ENCODE results near the gene MAP3K12.

The MAP3K12 gene

DNA sequence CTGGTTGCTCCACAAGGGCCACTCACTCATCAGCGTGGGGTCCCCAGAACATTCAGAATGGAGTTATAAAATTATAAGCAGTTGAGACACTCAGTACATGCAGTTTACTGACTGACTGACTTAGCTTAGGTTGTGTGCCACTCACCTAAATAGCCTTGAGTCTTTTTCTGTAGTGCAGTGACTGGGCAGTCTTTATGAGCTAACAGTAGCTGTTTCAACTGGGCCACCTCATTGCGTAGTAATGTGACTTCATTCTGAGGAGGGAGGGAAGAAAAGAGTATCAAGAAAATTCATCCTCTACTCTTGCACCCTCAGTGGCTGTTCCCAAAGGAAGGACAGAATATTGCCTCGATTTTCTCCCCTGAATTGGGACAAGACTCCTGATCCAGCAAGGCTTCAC is 23.9 kb upstream of the MAP3K12 start:
- H3K4me1 Mint-ChIP-seq: no peaks in the 10 kb centered on the region
- no peaks in the 10 kb centered on the region for H3K27me3 Mint-ChIP-seq
- H3K9me3 Mint-ChIP-seq: no peaks in the 10 kb centered on the region
- H3K4me3 Mint-ChIP-seq: no peak overlapping the region
- H3K36me3 Mint-ChIP-seq (ENCODE audit: insufficient read depth): peaks cover 55% of the 10 kb centered on the region
- H3K27ac Mint-ChIP-seq (ENCODE audit: low read depth): no peak overlapping the region
- no peak for ATAC-seq (replicated peaks; ENCODE audit: extremely low read depth, poor library complexity, severe bottlenecking)
- DNase-seq (ENCODE audit: low spot score in 2 of 2): no peak

DNA sequence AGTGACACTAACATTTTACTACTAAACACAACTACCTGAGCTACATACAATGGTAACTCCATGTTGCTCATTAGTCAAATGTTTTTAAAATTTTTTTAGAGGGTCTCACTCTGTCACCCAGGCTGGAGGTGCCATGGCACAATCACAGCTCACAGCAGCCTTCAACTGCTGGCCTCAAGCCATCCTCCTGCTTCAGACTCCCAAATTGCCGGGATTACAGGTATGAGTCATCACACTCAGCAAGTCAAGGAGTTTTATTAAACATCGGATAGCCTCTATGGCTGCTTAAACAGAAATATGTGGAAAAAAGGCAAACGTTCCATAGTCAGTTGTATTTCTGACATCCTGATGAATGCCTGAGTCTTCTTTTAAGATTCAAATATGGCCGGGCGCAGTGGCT is 19.1 kb upstream of the MAP3K12 start:
- H3K4me3 Mint-ChIP-seq: no peak overlapping the region
- ATAC-seq (replicated peaks; ENCODE audit: extremely low read depth, poor library complexity, severe bottlenecking) (no peak), DNase-seq (ENCODE audit: low spot score in 2 of 2) (no peak)
- H3K36me3 Mint-ChIP-seq (ENCODE audit: insufficient read depth): peaks cover 47% of the 10 kb centered on the region
- H3K4me1 Mint-ChIP-seq: no peaks in the 10 kb centered on the region
- H3K27ac Mint-ChIP-seq (ENCODE audit: low read depth): no peak overlapping the region
- H3K9me3 Mint-ChIP-seq: no peaks in the 10 kb centered on the region
- H3K27me3 Mint-ChIP-seq: no peaks in the 10 kb centered on the region

DNA sequence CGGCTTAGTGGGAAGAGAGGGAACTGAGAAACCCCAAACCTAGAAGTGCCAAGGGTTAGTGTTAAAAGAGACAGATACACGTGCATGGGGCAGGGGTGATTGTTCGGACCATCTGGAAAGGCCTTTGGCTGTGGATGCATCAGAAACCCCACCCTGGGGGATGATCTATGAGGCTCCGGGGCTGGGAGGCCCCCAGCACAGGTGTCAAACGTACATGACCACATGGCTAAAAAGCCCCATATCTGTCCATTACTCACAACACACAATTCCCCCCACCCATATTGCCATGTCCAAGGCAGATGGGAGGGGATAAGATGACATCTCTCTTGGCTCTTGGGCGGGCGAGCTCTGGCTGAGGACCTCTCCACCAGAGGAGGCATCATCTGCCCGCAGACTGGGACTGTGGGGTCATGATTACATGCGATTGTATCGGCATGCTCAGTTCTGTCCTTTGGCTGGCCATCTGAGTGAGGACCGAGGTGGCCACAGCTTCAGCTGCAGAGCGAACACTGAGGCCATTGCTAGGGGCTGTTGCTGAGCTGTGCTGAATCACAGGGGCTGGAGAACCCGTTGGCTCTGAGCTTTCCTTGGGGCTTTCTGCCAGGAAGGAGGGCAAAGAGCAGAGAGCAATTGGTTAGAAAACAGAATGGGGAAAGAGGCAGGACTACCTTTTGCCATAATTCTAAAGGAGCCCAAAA is 17.6 kb upstream of the MAP3K12 start:
- ATAC-seq (replicated peaks; ENCODE audit: extremely low read depth, poor library complexity, severe bottlenecking) (no peak), DNase-seq (ENCODE audit: low spot score in 2 of 2) (no peak)
- Mint-ChIP-seq H3K36me3 (ENCODE audit: insufficient read depth) (peaks cover 41% of the 10 kb centered on the region), H3K4me3 (no peak overlapping the region), H3K27me3 (no peaks in the 10 kb centered on the region), H3K4me1 (no peaks in the 10 kb centered on the region), H3K9me3 (no peaks in the 10 kb centered on the region), H3K27ac (ENCODE audit: low read depth) (no peak overlapping the region)

DNA sequence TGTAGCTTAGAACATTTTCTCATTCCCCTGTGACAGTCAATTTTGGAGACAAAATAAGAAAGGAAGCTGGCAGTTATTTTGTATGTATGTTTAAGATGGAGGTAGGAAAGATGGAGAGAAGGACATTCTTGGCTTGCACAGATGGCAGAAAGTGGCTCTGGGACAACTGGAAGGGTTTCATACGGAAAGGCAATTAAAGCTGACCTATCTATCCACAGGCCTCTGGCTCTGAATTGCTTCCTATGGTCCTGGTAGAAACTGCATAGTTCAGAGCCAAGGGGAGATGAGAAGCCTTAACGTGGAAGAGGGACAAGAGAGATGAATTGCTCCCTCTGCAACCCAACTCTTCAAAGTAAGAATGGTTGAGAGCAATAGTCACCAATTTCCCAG is 16.0 kb upstream of the MAP3K12 start:
- Mint-ChIP-seq H3K27me3 (no peaks in the 10 kb centered on the region), H3K4me3 (no peak overlapping the region), H3K9me3 (no peaks in the 10 kb centered on the region), H3K4me1 (no peaks in the 10 kb centered on the region), H3K27ac (ENCODE audit: low read depth) (no peak overlapping the region), H3K36me3 (ENCODE audit: insufficient read depth) (peaks cover 41% of the 10 kb centered on the region)
- DNase-seq (ENCODE audit: low spot score in 2 of 2) (no peak), ATAC-seq (replicated peaks; ENCODE audit: extremely low read depth, poor library complexity, severe bottlenecking) (no peak)

DNA sequence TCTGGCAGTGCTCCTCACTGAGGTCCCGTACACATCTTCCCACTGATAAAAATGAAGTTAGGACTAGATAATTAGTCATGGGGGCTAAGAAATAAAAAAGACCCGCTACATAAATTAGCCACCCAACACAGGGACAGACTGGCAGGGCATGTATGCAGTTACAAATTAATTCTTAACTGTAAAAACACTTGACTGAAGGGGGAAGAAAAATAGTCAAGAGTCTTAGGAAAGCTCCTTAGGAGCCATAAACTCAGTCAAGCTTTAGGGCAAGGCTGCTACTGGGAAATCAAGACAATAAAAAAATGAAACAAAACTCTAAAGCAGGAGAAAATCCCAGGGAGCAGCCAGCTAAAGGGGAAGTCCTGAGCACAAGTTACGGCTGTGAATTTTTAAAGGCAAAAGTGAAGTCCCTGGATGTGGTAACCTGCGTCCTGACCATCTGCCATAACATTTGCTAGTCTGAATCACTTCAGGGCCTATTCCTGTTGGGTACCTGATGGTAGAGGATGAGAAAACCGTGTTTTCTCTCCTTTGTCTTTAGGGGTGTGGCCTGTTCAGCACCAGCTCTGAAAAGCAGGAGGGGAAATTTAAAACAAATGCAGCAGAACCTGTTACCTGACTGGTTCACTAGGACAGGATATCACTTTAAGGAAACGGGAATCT is 15.5 kb upstream of the MAP3K12 start:
- no peak overlapping the region for H3K4me3 Mint-ChIP-seq
- no peaks in the 10 kb centered on the region for H3K9me3 Mint-ChIP-seq
- no peaks in the 10 kb centered on the region for H3K4me1 Mint-ChIP-seq
- ATAC-seq (replicated peaks; ENCODE audit: extremely low read depth, poor library complexity, severe bottlenecking) (no peak), DNase-seq (ENCODE audit: low spot score in 2 of 2) (no peak)
- no peak overlapping the region for H3K27ac Mint-ChIP-seq (ENCODE audit: low read depth)
- H3K36me3 Mint-ChIP-seq (ENCODE audit: insufficient read depth): peaks cover 39% of the 10 kb centered on the region
- no peaks in the 10 kb centered on the region for H3K27me3 Mint-ChIP-seq

DNA sequence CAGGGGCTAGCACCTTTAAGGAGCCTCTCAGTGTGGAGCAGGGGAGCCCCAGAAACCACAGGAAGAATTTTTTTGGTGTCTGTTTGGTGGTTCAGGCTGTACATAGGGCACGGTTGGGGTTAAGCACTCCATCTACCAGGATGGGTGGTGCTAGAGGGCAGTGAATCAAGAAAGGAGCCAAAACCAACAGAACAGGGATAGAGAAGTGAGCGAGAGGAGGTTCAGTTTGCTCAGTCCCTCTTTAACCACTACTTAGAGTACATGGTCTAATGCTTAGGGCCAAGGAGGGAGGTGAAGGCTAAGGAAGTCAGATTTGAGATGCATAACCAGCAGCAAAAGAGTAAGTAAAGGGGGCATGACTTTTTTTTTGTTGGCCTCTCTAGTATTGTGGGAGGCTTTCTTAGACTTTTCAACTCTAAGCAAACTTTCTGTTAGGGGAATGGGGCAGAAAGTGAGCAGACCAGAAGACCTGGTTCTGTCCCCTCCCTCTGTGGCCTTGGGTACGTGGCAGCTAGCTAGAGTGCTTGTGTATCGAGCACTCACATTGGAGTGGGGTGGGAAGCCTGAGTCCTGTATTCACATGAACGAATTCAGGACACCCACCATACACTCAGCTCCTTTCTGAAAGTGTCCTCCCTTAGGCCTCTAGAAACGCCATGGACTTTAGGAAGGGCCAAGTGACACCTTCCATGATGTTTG is 14.6 kb upstream of the MAP3K12 start:
- no peak overlapping the region for H3K27ac Mint-ChIP-seq (ENCODE audit: low read depth)

DNA sequence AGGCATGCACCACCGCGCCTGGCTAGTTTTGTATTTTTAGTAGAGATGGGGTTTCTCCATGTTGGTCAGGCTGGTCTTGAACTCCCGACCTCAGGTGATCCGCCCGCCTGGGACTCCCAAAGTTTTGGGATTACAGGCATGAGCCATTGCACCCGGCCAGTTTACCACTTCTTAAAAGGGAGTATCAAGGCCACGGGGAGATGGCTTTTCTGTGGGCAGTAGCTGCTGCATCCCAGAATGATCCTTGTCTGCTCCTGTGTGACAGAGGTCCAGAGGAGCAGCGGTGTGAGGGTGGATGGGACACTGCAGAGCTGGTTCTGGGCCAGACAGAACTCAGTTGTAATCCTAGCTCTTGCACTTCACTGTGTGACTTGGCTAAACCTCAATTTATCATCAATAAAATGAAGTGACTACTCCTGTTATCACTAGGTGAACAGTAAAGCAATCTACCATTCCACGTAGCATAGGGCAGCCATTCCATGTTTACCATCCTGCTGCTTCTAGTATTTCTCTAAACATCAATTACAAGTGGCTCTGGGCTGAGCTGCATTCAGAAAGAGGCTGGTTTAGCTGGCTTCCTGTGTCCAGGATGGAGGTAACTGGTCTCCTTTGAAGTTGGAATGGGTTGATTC is 11.0 kb upstream of the MAP3K12 start:
- DNase-seq (ENCODE audit: low spot score in 2 of 2): no peak
- H3K27ac Mint-ChIP-seq (ENCODE audit: low read depth): no peak overlapping the region
- H3K36me3 Mint-ChIP-seq (ENCODE audit: insufficient read depth): peaks cover 29% of the 10 kb centered on the region
- no peaks in the 10 kb centered on the region for H3K27me3 Mint-ChIP-seq
- H3K4me3 Mint-ChIP-seq: no peak overlapping the region
- no peaks in the 10 kb centered on the region for H3K9me3 Mint-ChIP-seq
- peaks cover 10% of the 10 kb centered on the region for H3K4me1 Mint-ChIP-seq
- no peak for ATAC-seq (replicated peaks; ENCODE audit: extremely low read depth, poor library complexity, severe bottlenecking)

More for the DNA sequence above, 14.6 kb upstream of the MAP3K12 start:
- no peak for DNase-seq (ENCODE audit: low spot score in 2 of 2)
- ATAC-seq (replicated peaks; ENCODE audit: extremely low read depth, poor library complexity, severe bottlenecking): no peak
- Mint-ChIP-seq H3K4me1 (no peaks in the 10 kb centered on the region), H3K4me3 (no peak overlapping the region), H3K9me3 (no peaks in the 10 kb centered on the region), H3K36me3 (ENCODE audit: insufficient read depth) (peaks cover 33% of the 10 kb centered on the region), H3K27me3 (no peaks in the 10 kb centered on the region)

DNA sequence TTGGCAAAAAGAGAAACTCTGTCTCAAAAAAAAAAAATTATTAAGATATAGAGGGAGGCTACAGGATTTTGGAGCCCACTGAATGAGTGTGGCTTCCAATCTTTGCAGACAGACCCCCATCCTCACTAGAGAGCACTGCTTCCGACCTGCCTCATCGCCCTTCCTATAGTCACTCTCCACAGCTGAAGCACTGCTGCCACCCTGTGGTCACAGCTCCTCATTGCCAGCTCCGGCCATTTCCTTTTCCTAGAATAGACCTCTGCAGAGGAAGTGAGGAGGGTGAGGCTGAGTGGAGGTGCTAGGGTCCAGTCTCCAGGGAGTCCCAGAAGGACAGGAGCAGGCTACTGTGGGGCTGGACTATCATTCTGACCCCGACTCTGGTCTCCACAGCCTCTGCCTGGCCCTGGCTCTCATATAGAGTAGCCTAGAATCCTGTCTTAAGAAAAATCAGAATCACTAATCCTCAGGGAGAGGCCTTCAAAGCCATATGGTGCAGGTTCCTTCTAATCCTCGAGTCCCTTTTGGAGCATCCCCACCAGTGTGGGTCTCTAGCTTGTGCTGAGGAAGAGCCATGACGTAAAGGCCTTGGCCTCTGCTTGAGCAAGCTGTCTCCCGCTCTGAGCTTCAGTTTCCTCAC is 9.4 kb upstream of the MAP3K12 start:
- peak; percentile 85 for ATAC-seq (replicated peaks; ENCODE audit: extremely low read depth, poor library complexity, severe bottlenecking)
- H3K9me3 Mint-ChIP-seq: no peaks in the 10 kb centered on the region
- peaks cover 18% of the 10 kb centered on the region for H3K4me1 Mint-ChIP-seq
- DNase-seq (ENCODE audit: low spot score in 2 of 2): peak; percentile 73 to 81
- peaks cover 22% of the 10 kb centered on the region for H3K36me3 Mint-ChIP-seq (ENCODE audit: insufficient read depth)
- H3K4me3 Mint-ChIP-seq: peak overlapping the region; percentile 10
- no peaks in the 10 kb centered on the region for H3K27me3 Mint-ChIP-seq
- peak overlapping the region; percentile 22 for H3K27ac Mint-ChIP-seq (ENCODE audit: low read depth)

DNA sequence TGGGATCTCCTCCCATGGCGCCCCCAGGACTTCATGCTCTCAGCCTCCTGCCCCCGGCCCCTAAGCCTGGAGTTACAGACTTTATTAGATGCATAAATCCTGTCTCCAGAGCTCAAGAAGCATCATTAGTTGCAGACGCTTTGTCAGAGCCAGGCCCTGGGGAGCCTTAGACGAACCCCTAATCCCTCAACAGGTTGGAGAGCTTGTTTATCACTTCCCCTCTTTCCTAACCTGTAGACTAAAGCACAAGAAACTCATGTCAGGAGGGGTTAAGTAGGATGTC is 8.3 kb upstream of the MAP3K12 start:
- ATAC-seq (replicated peaks; ENCODE audit: extremely low read depth, poor library complexity, severe bottlenecking) (no peak), DNase-seq (ENCODE audit: low spot score in 2 of 2) (no peak)
- Mint-ChIP-seq H3K27me3 (no peaks in the 10 kb centered on the region), H3K36me3 (ENCODE audit: insufficient read depth) (peaks cover 21% of the 10 kb centered on the region), H3K27ac (ENCODE audit: low read depth) (no peak overlapping the region), H3K9me3 (no peaks in the 10 kb centered on the region), H3K4me1 (peaks cover 18% of the 10 kb centered on the region), H3K4me3 (no peak overlapping the region)

DNA sequence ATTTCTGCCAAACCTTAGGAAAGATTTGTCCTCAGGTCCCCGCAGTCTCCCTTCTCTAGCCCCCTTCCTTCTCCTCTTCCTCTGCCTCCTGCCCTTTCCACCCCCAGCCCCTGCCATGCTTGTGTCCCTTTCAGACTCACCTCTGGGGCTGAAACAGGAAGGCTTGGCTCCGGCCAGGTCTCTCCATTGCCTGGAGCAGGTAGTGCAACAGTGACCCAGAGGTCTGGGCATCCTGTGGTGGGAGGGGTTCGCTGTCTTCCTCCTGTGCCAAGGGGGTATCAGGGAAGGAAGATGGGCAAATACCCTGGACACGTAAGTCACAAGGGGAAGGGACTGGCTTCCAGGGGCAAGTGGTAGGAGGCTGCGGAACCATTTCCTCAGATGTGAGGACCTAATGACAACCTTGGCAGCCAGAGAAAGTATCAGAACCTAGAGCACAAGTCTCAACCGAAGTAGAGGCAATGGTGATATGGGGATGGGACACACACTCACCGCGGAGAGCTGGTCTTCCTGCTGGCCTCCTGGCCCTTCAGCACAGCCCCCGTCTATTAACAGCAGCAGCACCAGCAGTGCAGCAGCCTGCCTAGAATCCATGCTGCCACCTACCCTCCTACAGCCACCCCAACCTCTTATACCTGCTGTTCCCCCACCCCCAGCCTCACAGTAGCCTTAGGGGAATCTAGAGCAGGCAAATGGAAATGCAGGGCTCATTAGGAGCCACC is 7.8 kb upstream of the MAP3K12 start, which contains the start of gene NPFF:
NPFF (minus strand) TSS at position 604 of the 722 bp plus-strand sequence; CDS start at position 594, 10 bp downstream.
- H3K27me3 Mint-ChIP-seq: no peaks in the 10 kb centered on the region
- no peak for ATAC-seq (replicated peaks; ENCODE audit: extremely low read depth, poor library complexity, severe bottlenecking)
- no peak for DNase-seq (ENCODE audit: low spot score in 2 of 2)
- H3K4me3 Mint-ChIP-seq: no peak within 1 kb of the TSS
- H3K36me3 Mint-ChIP-seq (ENCODE audit: insufficient read depth): peaks cover 16% of the 10 kb centered on the region
- no peaks in the 10 kb centered on the region for H3K9me3 Mint-ChIP-seq
- peaks cover 22% of the 10 kb centered on the region for H3K4me1 Mint-ChIP-seq
- H3K27ac Mint-ChIP-seq (ENCODE audit: low read depth): no peak within 1 kb of the TSS

DNA sequence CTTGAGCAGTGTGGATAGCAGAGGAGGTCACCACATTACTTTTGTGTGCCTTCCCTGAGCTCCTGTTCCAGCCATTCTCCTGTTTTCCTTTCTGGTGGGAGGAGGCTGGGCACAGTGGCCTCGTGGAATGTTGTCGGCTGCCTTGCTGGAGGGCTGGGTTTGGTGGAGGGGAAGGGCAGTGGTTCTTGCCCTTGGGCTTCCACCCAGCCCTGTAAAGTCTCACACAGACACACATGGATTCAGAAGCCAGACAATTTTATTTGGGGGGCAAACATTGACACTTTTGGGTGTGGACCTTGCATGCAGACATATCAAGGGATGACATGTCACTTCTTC is 7.2 kb upstream of the MAP3K12 start:
- H3K27ac Mint-ChIP-seq (ENCODE audit: low read depth): no peak overlapping the region
- ATAC-seq (replicated peaks; ENCODE audit: extremely low read depth, poor library complexity, severe bottlenecking) (no peak), DNase-seq (ENCODE audit: low spot score in 2 of 2) (no peak)
- H3K4me1 Mint-ChIP-seq: peaks cover 25% of the 10 kb centered on the region
- H3K4me3 Mint-ChIP-seq: no peak overlapping the region
- H3K36me3 Mint-ChIP-seq (ENCODE audit: insufficient read depth): peaks cover 16% of the 10 kb centered on the region
- H3K27me3 Mint-ChIP-seq: no peaks in the 10 kb centered on the region
- no peaks in the 10 kb centered on the region for H3K9me3 Mint-ChIP-seq
